Measurements from ENCODE around the gene CDK14.

DNA sequence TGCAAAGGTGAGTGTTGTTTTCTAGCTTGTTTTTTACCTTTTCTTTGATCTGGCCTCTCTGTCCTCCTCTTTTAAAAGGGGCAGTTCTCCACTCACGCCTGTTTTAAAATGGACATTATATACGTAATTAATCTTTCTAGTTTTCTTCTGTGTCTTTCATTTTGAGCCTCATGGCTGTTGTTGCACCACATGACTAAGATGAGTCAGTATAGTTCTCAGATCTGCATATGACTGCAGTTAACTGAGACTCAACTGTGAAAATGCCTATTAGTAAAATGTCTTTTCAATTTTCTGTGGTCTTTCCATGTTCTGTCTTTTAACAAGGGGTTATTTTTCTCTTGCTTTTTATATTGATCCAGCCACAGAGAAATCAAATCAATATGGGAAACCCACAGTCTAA, 296.1 kb downstream of the CDK14 start:
- TF ChIP-seq, protein P1, sequence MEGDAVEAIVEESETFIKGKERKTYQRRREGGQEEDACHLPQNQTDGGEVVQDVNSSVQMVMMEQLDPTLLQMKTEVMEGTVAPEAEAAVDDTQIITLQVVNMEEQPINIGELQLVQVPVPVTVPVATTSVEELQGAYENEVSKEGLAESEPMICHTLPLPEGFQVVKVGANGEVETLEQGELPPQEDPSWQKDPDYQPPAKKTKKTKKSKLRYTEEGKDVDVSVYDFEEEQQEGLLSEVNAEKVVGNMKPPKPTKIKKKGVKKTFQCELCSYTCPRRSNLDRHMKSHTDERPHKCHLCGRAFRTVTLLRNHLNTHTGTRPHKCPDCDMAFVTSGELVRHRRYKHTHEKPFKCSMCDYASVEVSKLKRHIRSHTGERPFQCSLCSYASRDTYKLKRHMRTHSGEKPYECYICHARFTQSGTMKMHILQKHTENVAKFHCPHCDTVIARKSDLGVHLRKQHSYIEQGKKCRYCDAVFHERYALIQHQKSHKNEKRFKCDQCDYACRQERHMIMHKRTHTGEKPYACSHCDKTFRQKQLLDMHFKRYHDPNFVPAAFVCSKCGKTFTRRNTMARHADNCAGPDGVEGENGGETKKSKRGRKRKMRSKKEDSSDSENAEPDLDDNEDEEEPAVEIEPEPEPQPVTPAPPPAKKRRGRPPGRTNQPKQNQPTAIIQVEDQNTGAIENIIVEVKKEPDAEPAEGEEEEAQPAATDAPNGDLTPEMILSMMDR (IDR thresholded peaks at IDR 0.05): no peak
- no peak for TF ChIP-seq POLR2A (IDR thresholded peaks at IDR 0.05)
